ENCODE data around the gene TRAPPC6A. TPM values are rescaled to one million over a fixed set of nuclear protein-coding genes. Genes with fewer than 3 reads are reported as not detected.

TRAPPC6A gene
- total RNA-seq, 1 donor from 2014 or later = 43.8 TPM

DNA sequence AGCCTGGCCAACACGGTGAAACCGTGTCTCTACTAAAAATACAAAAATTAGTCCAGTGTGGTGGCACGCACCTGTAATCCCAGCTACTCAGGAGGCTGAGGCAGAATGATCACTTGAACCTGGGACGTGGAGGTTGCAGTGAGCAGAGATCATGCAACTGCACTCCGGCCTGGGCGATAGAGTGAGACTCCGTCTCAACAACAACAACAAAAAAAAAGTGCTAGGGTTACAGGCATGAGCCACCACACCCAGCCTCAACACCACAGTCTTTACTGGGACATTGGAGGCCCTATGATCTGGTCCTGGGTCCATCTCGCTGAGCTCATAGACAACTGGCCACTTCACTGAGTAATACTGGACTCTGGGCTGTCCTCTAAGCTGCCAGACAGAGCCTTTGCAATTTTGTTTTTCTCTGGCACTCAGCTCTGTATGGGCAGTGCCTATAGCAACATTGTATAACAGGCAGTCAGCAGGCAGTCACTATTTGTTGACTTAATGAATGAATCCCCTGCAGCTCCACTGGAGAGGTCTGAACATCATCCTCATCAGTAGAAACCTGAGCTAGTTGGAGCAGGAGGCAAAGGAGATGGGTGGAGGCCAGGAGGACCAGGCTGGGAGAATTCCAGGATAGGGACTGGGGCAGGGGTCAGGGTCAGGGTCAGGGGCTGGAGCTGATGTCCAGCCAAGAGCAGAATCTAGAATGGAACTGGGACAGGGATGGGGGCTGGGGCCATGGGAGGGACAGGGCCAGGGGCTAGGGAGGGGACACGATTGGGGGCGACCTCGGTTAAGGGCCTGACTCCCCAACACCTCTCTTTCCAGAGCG is 8.7 kb upstream of the TRAPPC6A start:
- Mint-ChIP-seq H3K4me1 (ENCODE audit: low read depth) (no peaks in the 10 kb centered on the region), H3K4me3 (ENCODE audit: low read depth) (no peak overlapping the region), H3K9me3 (ENCODE audit: low read depth) (no peaks in the 10 kb centered on the region), H3K27me3 (no peaks in the 10 kb centered on the region), H3K27ac (no peak overlapping the region), H3K36me3 (ENCODE audit: insufficient read depth) (no peaks in the 10 kb centered on the region)
- DNase-seq (ENCODE audit: low spot score, unreplicated experiment) = no peak
- TF ChIP-seq, protein P1, sequence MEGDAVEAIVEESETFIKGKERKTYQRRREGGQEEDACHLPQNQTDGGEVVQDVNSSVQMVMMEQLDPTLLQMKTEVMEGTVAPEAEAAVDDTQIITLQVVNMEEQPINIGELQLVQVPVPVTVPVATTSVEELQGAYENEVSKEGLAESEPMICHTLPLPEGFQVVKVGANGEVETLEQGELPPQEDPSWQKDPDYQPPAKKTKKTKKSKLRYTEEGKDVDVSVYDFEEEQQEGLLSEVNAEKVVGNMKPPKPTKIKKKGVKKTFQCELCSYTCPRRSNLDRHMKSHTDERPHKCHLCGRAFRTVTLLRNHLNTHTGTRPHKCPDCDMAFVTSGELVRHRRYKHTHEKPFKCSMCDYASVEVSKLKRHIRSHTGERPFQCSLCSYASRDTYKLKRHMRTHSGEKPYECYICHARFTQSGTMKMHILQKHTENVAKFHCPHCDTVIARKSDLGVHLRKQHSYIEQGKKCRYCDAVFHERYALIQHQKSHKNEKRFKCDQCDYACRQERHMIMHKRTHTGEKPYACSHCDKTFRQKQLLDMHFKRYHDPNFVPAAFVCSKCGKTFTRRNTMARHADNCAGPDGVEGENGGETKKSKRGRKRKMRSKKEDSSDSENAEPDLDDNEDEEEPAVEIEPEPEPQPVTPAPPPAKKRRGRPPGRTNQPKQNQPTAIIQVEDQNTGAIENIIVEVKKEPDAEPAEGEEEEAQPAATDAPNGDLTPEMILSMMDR (IDR thresholded peaks at IDR 0.05; ENCODE audit: unreplicated experiment) = no peak

DNA sequence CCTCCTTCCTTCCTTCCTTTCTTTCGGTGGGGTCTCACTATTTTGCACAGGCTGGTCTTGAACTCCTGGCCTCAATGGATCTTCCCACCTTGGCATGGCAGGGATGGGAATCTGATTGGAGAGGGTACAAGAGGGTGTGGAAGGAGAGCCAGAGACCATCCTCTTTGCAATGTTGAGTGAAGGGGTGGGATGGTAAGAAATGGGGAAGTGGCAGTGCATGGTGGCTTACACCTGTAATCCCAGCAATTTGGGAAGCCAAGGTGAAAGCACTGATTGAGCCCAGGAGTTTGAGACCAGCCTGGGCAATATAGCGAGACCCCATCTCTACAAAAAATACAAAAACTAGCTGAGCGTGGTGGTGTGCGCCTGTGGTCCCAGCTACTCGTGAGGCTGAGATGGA is 6.1 kb upstream of the TRAPPC6A start:
- peaks cover 8% of the 10 kb centered on the region for H3K4me1 Mint-ChIP-seq (ENCODE audit: low read depth)
- no peaks in the 10 kb centered on the region for H3K27me3 Mint-ChIP-seq
- no peak for DNase-seq (ENCODE audit: low spot score, unreplicated experiment)
- peaks cover 1% of the 10 kb centered on the region for H3K36me3 Mint-ChIP-seq (ENCODE audit: insufficient read depth)
- H3K4me3 Mint-ChIP-seq (ENCODE audit: low read depth) = no peak overlapping the region
- H3K9me3 Mint-ChIP-seq (ENCODE audit: low read depth) = no peaks in the 10 kb centered on the region
- no peak overlapping the region for H3K27ac Mint-ChIP-seq
- TF ChIP-seq, protein P1 (IDR thresholded peaks at IDR 0.05; ENCODE audit: unreplicated experiment) = no peak

GRCh38 chr19:45182758-45183157 is 4.7 kb upstream of the TRAPPC6A start:
- Mint-ChIP-seq H3K27me3 (no peaks in the 10 kb centered on the region), H3K4me1 (ENCODE audit: low read depth) (peaks cover 10% of the 10 kb centered on the region), H3K9me3 (ENCODE audit: low read depth) (no peaks in the 10 kb centered on the region), H3K4me3 (ENCODE audit: low read depth) (no peak overlapping the region), H3K27ac (no peak overlapping the region), H3K36me3 (ENCODE audit: insufficient read depth) (peaks cover 1% of the 10 kb centered on the region)
- TF ChIP-seq, protein P1 (IDR thresholded peaks at IDR 0.05; ENCODE audit: unreplicated experiment) = no peak
- DNase-seq (ENCODE audit: low spot score, unreplicated experiment) = no peak

DNA sequence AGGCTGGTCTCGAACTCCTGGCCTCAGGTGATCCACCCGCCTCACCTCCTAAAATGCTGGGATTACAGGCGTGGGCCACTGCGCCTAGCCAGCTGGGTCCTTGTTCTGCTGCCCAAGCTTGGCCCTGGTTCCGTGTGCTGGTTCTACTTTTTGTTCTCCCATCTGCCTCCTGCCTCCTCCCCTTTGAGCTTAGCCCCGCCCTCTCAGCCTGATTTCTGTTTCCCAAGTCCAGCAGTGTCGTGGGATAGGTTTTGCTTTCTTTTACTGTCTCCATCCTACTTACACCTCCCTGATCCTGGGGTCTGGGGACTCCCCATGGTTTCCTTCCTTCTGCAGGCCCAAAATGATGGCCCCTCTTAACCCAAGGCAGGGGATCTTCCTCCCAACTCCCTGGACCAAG is 2.9 kb upstream of the TRAPPC6A start:
- Mint-ChIP-seq H3K9me3 (ENCODE audit: low read depth) (no peaks in the 10 kb centered on the region), H3K27me3 (no peaks in the 10 kb centered on the region), H3K4me3 (ENCODE audit: low read depth) (peak overlapping the region; percentile 72), H3K27ac (no peak overlapping the region), H3K4me1 (ENCODE audit: low read depth) (peaks cover 12% of the 10 kb centered on the region), H3K36me3 (ENCODE audit: insufficient read depth) (peaks cover 1% of the 10 kb centered on the region)
- DNase-seq (ENCODE audit: low spot score, unreplicated experiment) = no peak
- TF ChIP-seq, protein P1 (IDR thresholded peaks at IDR 0.05; ENCODE audit: unreplicated experiment) = no peak

DNA sequence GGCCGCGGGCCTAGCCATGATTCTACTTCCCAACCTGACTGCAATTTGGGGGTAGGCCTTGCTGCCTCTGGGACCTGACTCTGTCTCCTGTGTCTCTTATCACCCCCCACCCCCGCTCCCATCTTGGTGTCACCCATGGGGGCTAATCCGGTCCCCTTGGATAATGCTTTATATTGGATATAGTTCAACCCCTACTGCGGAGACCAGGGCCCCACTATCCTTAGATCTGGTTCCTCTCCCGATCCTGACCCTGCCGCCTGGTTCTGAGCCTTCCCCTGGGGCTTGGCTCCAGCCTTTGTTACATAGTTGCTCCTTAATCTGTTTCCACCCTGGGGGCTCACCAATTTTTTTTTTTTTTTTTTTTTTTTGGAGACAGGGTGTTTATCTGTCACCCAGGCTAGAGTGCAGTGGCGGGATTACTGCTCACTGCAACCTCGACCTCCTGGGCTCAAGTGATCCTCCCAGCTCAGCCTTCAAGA is 1.9 kb upstream of the TRAPPC6A start:
- TF ChIP-seq, protein P1 (IDR thresholded peaks at IDR 0.05; ENCODE audit: unreplicated experiment) = no peak
- Mint-ChIP-seq H3K9me3 (ENCODE audit: low read depth) (no peaks in the 10 kb centered on the region), H3K4me3 (ENCODE audit: low read depth) (peak overlapping the region; percentile 72), H3K27me3 (no peaks in the 10 kb centered on the region), H3K36me3 (ENCODE audit: insufficient read depth) (peaks cover 1% of the 10 kb centered on the region), H3K4me1 (ENCODE audit: low read depth) (peaks cover 14% of the 10 kb centered on the region), H3K27ac (no peak overlapping the region)
- no peak for DNase-seq (ENCODE audit: low spot score, unreplicated experiment)
